Vagina (tissue), 2 donors: ENCODE data around the gene NTSR1.

ENCODE experiments used
- CTCF ChIP-seq, 3 experiments: fragments of 450-650 bp in 2 of 3; fragments of 200-600 bp in 1 of 3; sonication (generic) in 1 of 3; IDR thresholded peaks; one replicate each; pipeline ENCODE4 v1.5.1; 2017 to 2019; ENCODE audit warnings: antibody characterized with exemption in 3 of 3, mild to moderate bottlenecking in 2 of 3, moderate library complexity in 2 of 3
- POLR2A ChIP-seq, 2 donors: fragments of 450-650 bp; IDR thresholded peaks; one replicate each; pipeline ENCODE4 v1.6.1; 2017; ENCODE audit warnings: antibody characterized with exemption in 2 of 2, mild to moderate bottlenecking in 2 of 2, moderate library complexity in 2 of 2

GRCh38 chr20:62807444-62808210, 99.0 kb downstream of the NTSR1 start:
- no peak for TF ChIP-seq CTCF (IDR thresholded peaks at IDR 0.05)
- no peak for TF ChIP-seq POLR2A (IDR thresholded peaks at IDR 0.05)
